K562 (cell line): ENCODE data around the gene TRERF1. TPM values are rescaled to one million over a fixed set of nuclear protein-coding genes. Genes with fewer than 3 reads are reported as not detected.

ENCODE experiments used
- ATF7 ChIP-seq: fragments of 450-650 bp; IDR thresholded peaks from 2 replicates; pipeline ENCODE4 v1.7.1; 2014; ENCODE audit warnings: mild to moderate bottlenecking, moderate library complexity
- GABPB1 ChIP-seq: sonication (generic); formaldehyde crosslinking; IDR thresholded peaks from 2 replicates; pipeline ENCODE4 v1.8.0; 2022; ENCODE audit warnings: mild to moderate bottlenecking, missing genetic modification reagents
- NR2F6 ChIP-seq: fragments of 450-650 bp; formaldehyde crosslinking; IDR thresholded peaks from 2 replicates; pipeline ENCODE4 v1.4.0; 2020; ENCODE audit warnings: mild to moderate bottlenecking
- ZNF644 ChIP-seq: fragments of 200-800 bp; sonication (Bioruptor generic); IDR thresholded peaks from 2 replicates; pipeline ENCODE4 v1.6.1; 2016; ENCODE audit warnings: low read depth, missing genetic modification characterization, missing compliant biosample characterization
- polyA plus RNA-seq, 8 experiments: library from polyadenylated mRNA; depleted of rRNA in 4 of 8; stranded (reverse) in 5 of 8; unstranded in 3 of 8; fragments of >200 nt; fragmentation: Nextera tagmentation in 2 of 8; fragmentation: Illumina TruSeq in 1 of 8; extraction: Ambion mirVana in 2 of 8; extraction: Trizol in 1 of 8; gene quantifications; 2 replicates each; pipeline versions ENCODE4 v1.2.1 to v1.2.3, GENCODE V29; 2011 to 2014; ENCODE audit warnings: inconsistent platforms in 1 of 8, missing spikeins in 1 of 8
- total RNA-seq, 7 experiments: library from RNA; depleted of rRNA in 6 of 7; stranded (reverse); fragments of >200 nt in 6 of 7; fragmentation: Illumina TruSeq in 2 of 7; extraction: Trizol in 2 of 7; gene quantifications; 2 replicates each; pipeline versions ENCODE4 v1.2.1 to v1.2.3, GENCODE V29; 2011 to 2021; ENCODE audit warnings: low replicate concordance in 1 of 7
- TF ChIP-seq, protein P1 (sequence below): fragments of 250-450 bp; sonication (Bioruptor Pico); IDR thresholded peaks from 2 replicates; pipeline ENCODE4 v1.4.0; 2020
- TF ChIP-seq, protein P2 (sequence below): sonication (generic); formaldehyde crosslinking; IDR thresholded peaks from 2 replicates; pipeline ENCODE4 v1.9.0; 2022; ENCODE audit warnings: mild to moderate bottlenecking, missing genetic modification reagents

TRERF1 gene
- total and polyA plus RNA-seq, 9 of the 15 experiments (the other 6 are each of a cell fraction or from before 2014, with no cell fraction given), result 0.04 to 0.20 (median 0.07) TPM; not detected in 3

DNA sequence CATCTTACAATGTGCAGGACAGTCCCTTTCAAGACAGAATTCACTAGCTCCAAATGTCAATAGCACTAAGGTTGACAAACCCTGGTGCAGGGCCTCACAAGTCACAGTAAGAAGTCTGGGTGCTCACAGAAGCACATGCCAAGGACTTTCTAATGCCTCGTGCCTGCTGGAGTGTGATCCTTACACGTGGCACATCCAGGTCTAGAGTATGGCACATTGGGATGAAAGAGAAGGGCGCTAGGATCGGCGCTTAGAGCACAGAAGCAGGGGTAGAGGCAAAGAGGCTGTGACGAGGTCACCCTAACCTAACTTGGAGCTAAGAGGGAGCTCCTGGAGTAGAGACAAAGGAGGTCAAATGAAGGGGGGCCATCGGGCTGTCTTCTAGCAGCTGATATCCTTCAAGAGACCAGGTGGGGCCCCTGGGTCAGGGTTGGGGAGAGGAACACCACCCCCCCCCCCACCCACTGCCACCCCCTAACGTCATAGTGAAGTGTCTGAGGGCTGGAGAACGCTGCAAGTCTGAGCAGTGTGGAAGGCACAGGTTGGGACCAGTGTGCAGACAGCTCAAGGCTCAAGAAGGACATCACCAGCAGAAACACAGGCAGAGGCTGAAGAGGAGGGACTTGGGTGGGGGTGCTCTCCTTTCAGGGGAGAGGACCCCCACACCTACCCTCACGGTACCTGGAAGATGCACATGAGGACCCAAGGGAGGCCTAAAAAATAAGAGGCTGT, 136.3 kb downstream of the TRERF1 start (continued):
- TF ChIP-seq, protein P1, sequence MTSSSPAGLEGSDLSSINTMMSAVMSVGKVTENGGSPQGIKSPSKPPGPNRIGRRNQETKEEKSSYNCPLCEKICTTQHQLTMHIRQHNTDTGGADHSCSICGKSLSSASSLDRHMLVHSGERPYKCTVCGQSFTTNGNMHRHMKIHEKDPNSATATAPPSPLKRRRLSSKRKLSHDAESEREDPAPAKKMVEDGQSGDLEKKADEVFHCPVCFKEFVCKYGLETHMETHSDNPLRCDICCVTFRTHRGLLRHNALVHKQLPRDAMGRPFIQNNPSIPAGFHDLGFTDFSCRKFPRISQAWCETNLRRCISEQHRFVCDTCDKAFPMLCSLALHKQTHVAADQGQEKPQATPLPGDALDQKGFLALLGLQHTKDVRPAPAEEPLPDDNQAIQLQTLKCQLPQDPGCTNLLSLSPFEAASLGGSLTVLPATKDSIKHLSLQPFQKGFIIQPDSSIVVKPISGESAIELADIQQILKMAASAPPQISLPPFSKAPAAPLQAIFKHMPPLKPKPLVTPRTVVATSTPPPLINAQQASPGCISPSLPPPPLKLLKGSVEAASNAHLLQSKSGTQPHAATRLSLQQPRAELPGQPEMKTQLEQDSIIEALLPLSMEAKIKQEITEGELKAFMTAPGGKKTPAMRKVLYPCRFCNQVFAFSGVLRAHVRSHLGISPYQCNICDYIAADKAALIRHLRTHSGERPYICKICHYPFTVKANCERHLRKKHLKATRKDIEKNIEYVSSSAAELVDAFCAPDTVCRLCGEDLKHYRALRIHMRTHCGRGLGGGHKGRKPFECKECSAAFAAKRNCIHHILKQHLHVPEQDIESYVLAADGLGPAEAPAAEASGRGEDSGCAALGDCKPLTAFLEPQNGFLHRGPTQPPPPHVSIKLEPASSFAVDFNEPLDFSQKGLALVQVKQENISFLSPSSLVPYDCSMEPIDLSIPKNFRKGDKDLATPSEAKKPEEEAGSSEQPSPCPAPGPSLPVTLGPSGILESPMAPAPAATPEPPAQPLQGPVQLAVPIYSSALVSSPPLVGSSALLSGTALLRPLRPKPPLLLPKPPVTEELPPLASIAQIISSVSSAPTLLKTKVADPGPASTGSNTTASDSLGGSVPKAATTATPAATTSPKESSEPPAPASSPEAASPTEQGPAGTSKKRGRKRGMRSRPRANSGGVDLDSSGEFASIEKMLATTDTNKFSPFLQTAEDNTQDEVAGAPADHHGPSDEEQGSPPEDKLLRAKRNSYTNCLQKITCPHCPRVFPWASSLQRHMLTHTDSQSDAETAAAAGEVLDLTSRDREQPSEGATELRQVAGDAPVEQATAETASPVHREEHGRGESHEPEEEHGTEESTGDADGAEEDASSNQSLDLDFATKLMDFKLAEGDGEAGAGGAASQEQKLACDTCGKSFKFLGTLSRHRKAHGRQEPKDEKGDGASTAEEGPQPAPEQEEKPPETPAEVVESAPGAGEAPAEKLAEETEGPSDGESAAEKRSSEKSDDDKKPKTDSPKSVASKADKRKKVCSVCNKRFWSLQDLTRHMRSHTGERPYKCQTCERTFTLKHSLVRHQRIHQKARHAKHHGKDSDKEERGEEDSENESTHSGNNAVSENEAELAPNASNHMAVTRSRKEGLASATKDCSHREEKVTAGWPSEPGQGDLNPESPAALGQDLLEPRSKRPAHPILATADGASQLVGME, result no peak
- TF ChIP-seq ZNF644 (no peak), GABPB1 (CRISPR knock-in tag) (peak; percentile 45; the same call in 1 of the 2 replicates), ATF7 (no peak), NR2F6 (CRISPR knock-in tag) (no peak)
- TF ChIP-seq, protein P2, sequence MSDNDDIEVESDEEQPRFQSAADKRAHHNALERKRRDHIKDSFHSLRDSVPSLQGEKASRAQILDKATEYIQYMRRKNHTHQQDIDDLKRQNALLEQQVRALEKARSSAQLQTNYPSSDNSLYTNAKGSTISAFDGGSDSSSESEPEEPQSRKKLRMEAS (CRISPR knock-in tag), result peak; percentile 40; the same call in 1 of the 2 replicates
